Sigmoid colon (tissue), 7 donors: Measurements from ENCODE around the gene RBFOX2. TPM values are rescaled to one million over a fixed set of nuclear protein-coding genes. Genes with fewer than 3 reads are reported as not detected.

ENCODE experiments used
- DNase-seq: peaks from one replicate; pipeline ENCODE4 v3.0.0-alpha.2; 2019
- H3K27ac ChIP-seq, 4 donors: fragments of 200-600 bp; sonication (generic); one replicate each; pipeline ENCODE4 v1.5.1; 2016 to 2019; ENCODE audit warnings: mild to moderate bottlenecking in 1 of 4
- H3K27me3 ChIP-seq, 3 donors: fragments of 200-600 bp; sonication (generic); one replicate each; pipeline ENCODE4 v1.5.1; 2019; ENCODE audit warnings: mild to moderate bottlenecking in 1 of 3
- H3K36me3 ChIP-seq, 4 donors: fragments of 200-600 bp; sonication (generic); one replicate each; pipeline ENCODE4 v1.5.1; 2016 to 2019
- H3K4me1 ChIP-seq, 4 donors: fragments of 200-600 bp; sonication (generic); one replicate each; pipeline ENCODE4 v1.5.1; 2017 to 2019
- H3K4me3 ChIP-seq, 4 donors: fragments of 200-600 bp; sonication (generic); one replicate each; pipeline ENCODE4 v1.5.1; 2017 to 2019; ENCODE audit warnings: mild to moderate bottlenecking in 2 of 4, moderate library complexity in 1 of 4
- H3K9me3 ChIP-seq, 4 donors: fragments of 200-600 bp in 3 of 4; sonication (generic) in 3 of 4; one replicate each; pipeline versions ENCODE4 v1.5.1 to v1.6.1; 2013 to 2019
- EP300 ChIP-seq, 4 donors: sonication (generic); formaldehyde crosslinking; IDR thresholded peaks; one replicate each; pipeline ENCODE4 v1.6.1; 2017; ENCODE audit warnings: antibody characterized with exemption in 4 of 4
- POLR2A ChIP-seq, 2 donors: fragments of 450-650 bp; IDR thresholded peaks; one replicate each; pipeline ENCODE4 v1.6.1; 2016; ENCODE audit warnings: antibody characterized with exemption in 2 of 2, mild to moderate bottlenecking in 2 of 2, moderate library complexity in 2 of 2
- POLR2AphosphoS5 ChIP-seq, 4 donors: sonication (generic); formaldehyde crosslinking; IDR thresholded peaks; one replicate each; pipeline ENCODE4 v1.6.1; 2017; ENCODE audit warnings: antibody characterized with exemption in 4 of 4
- WGBS, 2 donors: extraction: QIAGEN DNeasy Blood & Tissue Kit; methylation state at CpG; one replicate each; pipeline ENCODE4 v1.1.7; 2013; 5-methylcytosine and 5-hydroxymethylcytosine counted together
- intact Hi-C: fragments of 100-400 bp; cut with DNase I; formaldehyde crosslinking; loops from one replicate; pipeline ENCODE4 v1.15.1; 2023
- polyA plus RNA-seq, 3 donors: library from polyadenylated mRNA; stranded (reverse); fragments of 200-250 nt; gene quantifications; one replicate each; pipeline ENCODE4 v1.2.3, GENCODE V29; 2013
- total RNA-seq, 4 donors: library from RNA; depleted of rRNA; stranded (reverse); fragments of >200 nt; gene quantifications; one replicate each; pipeline ENCODE4 v1.1.0, GENCODE V29; 2016
- TF ChIP-seq, protein P1 (sequence below), 4 experiments: fragments of 450-650 bp in 3 of 4; fragments of 200-600 bp in 1 of 4; IDR thresholded peaks; one replicate each; pipeline ENCODE4 v1.5.1; 2016 to 2019; ENCODE audit warnings: antibody characterized with exemption in 4 of 4, mild to moderate bottlenecking in 3 of 4, moderate library complexity in 2 of 4
- donor health status: healthy with polysubstance abuse.
- donor health status: Bipolar disorder and iron deficiency.
- donor health status: healthy.

RBFOX2 gene
- total and polyA plus RNA-seq, 7 donors, result 11.6 to 164 (median 138) TPM

DNA sequence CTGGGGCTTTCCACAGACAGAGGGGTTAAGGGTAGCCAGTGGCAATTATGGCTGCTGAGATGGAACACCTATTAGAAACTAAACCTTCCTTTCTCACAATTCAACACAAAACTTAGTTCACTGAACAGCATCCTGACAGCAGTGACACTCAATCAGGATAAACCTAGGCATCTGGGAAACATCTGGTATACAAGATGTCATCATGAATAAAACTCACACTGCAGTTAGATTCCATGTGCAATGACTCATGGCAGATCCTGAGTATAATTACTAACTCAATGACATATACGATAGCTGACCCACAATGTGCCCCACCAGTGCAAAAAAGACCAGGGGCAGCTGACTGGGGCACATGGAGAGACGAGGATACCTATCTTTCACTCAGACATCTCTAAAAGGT, 17.7 kb downstream of the RBFOX2 start:
- Histone ChIP-seq H3K27me3 (no peaks in the 10 kb centered on the region), H3K27ac (peak overlapping the region; percentile 55 to 67 (median 61)), H3K9me3 (no peaks in the 10 kb centered on the region), H3K36me3 (no peaks in the 10 kb centered on the region), H3K4me1 (peaks cover 0 to 91% (median 74%) of the 10 kb centered on the region in 4 donors), H3K4me3 (no peak overlapping the region)
- TF ChIP-seq, protein P1, sequence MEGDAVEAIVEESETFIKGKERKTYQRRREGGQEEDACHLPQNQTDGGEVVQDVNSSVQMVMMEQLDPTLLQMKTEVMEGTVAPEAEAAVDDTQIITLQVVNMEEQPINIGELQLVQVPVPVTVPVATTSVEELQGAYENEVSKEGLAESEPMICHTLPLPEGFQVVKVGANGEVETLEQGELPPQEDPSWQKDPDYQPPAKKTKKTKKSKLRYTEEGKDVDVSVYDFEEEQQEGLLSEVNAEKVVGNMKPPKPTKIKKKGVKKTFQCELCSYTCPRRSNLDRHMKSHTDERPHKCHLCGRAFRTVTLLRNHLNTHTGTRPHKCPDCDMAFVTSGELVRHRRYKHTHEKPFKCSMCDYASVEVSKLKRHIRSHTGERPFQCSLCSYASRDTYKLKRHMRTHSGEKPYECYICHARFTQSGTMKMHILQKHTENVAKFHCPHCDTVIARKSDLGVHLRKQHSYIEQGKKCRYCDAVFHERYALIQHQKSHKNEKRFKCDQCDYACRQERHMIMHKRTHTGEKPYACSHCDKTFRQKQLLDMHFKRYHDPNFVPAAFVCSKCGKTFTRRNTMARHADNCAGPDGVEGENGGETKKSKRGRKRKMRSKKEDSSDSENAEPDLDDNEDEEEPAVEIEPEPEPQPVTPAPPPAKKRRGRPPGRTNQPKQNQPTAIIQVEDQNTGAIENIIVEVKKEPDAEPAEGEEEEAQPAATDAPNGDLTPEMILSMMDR (IDR thresholded peaks at IDR 0.05), result no peak
- TF ChIP-seq EP300 (IDR thresholded peaks at IDR 0.05), result peak in 1 of 4 donors; percentile 50
- peak; percentile 26 to 90 (median 86) for TF ChIP-seq POLR2AphosphoS5 (IDR thresholded peaks at IDR 0.05)
- no peak for DNase-seq
- intact Hi-C loops, result no loop called here
- 71 to 80% methylated on average over 2 of the region's 2 CpGs for WGBS, 2 donors

DNA sequence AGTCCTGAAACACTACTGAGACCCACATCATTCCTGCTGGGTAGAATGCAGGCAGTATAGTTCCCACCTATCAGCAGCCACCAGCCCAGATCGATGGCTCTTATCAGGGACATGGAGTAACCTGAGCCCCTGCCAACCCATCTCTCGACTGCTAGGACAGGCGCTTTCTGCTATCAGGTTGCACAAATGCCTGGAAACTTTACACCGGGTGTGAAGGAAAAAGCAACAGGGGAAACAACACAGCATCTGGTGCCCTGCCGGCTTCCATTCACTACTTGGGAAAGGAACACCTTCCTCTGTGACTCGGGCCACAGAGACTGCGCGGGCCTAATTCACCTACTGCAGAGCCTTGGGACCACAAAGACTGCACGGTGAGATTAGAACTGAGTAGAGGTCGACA, 18.5 kb downstream of the RBFOX2 start:
- intact Hi-C loops, result no loop called here
- H3K4me1 ChIP-seq, result peaks cover 0 to 91% (median 74%) of the 10 kb centered on the region in 4 donors
- no peak overlapping the region for H3K4me3 ChIP-seq
- WGBS, 2 donors, result 85 to 89% methylated on average over 10 of the region's 10 CpGs
- TF ChIP-seq EP300 (IDR thresholded peaks at IDR 0.05) (no peak), POLR2A (IDR thresholded peaks at IDR 0.05) (no peak)
- no peak for DNase-seq
- no peaks in the 10 kb centered on the region for H3K9me3 ChIP-seq
- peak overlapping the region; percentile 55 to 67 (median 61) for H3K27ac ChIP-seq
- no peaks in the 10 kb centered on the region for H3K36me3 ChIP-seq
- H3K27me3 ChIP-seq, result no peaks in the 10 kb centered on the region

DNA sequence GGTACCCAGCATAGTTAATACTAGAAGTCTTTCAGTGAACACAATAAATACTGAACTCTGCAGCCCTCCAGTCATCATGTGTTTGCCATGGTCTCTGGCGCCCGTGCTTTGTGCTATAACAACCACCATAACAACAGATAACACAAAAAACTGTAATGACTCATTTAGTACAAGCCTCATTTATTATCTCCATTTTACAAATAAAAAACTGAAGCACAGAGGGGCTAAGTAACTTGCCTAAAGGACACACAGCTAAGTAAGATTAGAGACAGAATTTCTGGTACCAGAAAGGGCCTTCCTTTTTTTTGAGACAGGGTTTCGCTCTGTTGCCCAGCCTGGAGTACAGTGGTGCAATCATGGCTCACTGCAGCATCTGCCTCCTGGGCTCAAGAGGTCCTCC, 19.5 kb downstream of the RBFOX2 start:
- Histone ChIP-seq H3K27me3 (no peaks in the 10 kb centered on the region), H3K27ac (peak overlapping the region; percentile 55 to 67 (median 61)), H3K4me3 (no peak overlapping the region), H3K9me3 (no peaks in the 10 kb centered on the region), H3K36me3 (no peaks in the 10 kb centered on the region), H3K4me1 (peaks cover 0 to 89% (median 67%) of the 10 kb centered on the region in 4 donors)
- WGBS, 2 donors, result 42 to 67% methylated on average over 3 of the region's 3 CpGs
- intact Hi-C loops, result no loop called here
- TF ChIP-seq, protein P1 (IDR thresholded peaks at IDR 0.05), result no peak
- TF ChIP-seq EP300 (IDR thresholded peaks at IDR 0.05) (no peak), POLR2AphosphoS5 (IDR thresholded peaks at IDR 0.05) (no peak), POLR2A (IDR thresholded peaks at IDR 0.05) (no peak)
- DNase-seq, result no peak

DNA sequence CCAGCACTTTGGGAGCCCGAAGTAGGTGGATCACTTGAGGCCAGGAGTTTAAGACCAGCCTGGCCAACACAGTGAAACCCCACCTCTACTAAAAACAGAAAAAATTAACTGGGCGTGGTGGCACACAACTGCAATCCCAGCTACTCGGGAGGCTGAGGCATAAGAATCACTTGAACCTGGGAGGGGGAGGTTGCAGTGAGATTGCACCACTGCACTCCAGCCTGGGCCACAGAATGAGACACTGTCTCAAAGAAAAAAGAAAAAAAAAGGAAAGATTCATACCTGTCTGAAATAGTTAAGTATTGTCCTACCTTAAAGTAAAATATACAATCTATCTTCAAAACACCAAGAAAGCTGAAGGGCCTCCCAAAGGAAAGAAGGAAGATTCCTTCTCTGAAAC, 20.1 kb downstream of the RBFOX2 start:
- Histone ChIP-seq H3K9me3 (no peaks in the 10 kb centered on the region), H3K27me3 (no peaks in the 10 kb centered on the region), H3K4me1 (peaks cover 0 to 86% (median 67%) of the 10 kb centered on the region in 4 donors), H3K27ac (peak overlapping the region; percentile 55 to 67 (median 61)), H3K36me3 (no peaks in the 10 kb centered on the region), H3K4me3 (no peak overlapping the region)
- DNase-seq, result no peak
- intact Hi-C loops, result no loop called here
- TF ChIP-seq POLR2AphosphoS5 (IDR thresholded peaks at IDR 0.05) (no peak), POLR2A (IDR thresholded peaks at IDR 0.05) (no peak), EP300 (IDR thresholded peaks at IDR 0.05) (no peak)
- TF ChIP-seq, protein P1 (IDR thresholded peaks at IDR 0.05), result no peak
- 51 to 76% methylated on average over 3 of the region's 3 CpGs for WGBS, 2 donors

DNA sequence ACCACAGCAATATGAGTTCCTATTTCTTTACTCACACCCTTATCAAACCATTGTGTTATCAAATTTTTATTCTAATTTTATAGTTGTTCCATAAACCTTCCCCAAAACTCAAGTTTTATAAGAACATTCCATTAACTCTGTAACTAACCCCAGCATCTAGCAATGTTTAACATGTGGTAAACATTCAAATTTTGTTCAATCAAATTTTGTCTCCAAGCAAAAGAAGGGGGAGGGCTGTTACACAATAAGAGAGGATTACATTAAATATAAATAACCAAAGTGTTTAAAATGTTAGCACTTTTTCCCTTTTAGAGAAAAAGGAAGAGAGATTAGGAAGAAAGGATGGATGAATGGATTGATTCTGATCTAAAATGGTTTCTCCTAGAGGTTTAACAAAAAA, 20.5 kb downstream of the RBFOX2 start:
- intact Hi-C loops, result no loop called here

More for the DNA sequence above, 20.5 kb downstream of the RBFOX2 start:
- Histone ChIP-seq H3K4me1 (peaks cover 0 to 81% (median 67%) of the 10 kb centered on the region in 4 donors), H3K27ac (peak overlapping the region; percentile 55 to 67 (median 61)), H3K9me3 (no peaks in the 10 kb centered on the region), H3K27me3 (no peaks in the 10 kb centered on the region), H3K36me3 (no peaks in the 10 kb centered on the region), H3K4me3 (no peak overlapping the region)
- no peak for DNase-seq
- TF ChIP-seq EP300 (IDR thresholded peaks at IDR 0.05), result no peak
- no peak for TF ChIP-seq POLR2AphosphoS5 (IDR thresholded peaks at IDR 0.05)
